GM21515 (cell line): ENCODE results near the gene SNRPD3.
"Not testable (repeated sequence)": the region's sequence is repeated elsewhere in the genome, so short reads cannot be mapped to it uniquely, and the experiment has no call there.

Experiments used
- ATAC-seq: cut with Tn5 transposase; IDR thresholded peaks from one replicate; pipeline ENCODE4 v1.9.1; 2021; ENCODE audit not compliant: unreplicated experiment

SNRPD3 gene

DNA sequence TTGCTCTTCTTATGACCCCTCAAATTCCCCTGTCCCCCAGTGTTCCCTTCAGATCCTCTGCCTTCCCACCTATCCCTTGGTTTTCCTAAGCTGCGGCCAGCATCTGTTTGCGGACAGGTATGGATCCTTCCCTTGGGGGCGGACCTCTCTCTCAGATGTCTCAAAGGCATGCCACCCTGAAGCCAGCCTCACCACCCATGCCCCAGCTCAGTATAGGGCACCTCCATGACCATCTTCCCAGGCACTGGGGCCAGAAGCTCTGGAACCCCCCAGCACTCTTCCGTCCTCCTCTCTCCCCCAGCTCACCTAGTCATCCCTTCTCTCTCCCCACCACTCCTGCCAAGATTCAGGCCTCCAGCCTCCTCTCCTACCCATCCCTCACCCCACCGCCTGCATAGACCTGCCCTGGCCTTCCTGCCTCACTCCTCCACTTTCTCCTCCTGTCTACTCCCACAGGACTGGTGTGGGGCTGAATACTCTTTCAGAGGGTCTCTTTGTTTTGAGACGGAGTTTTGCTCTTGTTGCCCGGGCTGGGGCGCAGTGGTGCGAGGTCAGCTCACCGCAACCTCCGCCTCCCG is 34.9 kb downstream of the SNRPD3 start:
- no peak for ATAC-seq

- no peak for ATAC-seq
Measured at GRCh38 chr22:24591286-24591830, 35.6 kb downstream of the SNRPD3 start.

DNA sequence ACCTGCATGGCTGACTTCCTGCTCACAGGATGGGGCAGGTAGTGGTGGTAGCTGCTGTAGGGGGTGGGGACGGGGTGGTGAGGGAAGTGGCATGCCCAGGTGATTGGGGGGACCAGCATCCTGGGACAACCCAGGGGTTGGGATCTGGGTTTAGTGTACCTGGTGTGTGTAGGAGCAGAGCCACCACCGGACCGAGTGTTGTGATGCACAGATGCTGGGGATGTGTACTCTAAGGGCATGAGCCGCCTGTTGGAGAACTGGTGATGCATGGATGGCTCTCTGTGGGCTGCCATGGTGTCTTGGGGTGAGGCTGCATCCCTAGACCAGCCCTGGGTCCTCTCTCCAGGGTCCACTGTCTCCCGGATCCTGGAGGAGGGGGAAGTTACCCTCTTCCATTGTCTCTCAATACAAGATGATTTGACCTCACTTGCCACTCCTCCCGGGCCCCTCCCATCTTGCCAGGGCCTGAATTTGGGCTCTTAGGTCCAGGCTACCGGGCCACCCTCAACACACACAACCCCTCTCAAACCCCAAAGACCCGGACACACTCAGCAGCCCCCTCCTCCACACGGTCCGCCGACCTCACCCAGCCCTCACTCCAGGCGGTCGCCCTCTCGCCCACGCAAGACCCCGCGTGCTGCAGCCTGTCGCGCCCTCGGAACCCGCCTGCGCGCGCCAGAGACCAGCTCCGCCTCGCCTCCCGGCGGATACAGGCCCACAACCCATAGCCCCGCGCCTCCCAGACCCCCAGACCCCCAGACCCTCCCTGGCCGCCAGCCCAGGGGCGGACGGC is 36.5 kb downstream of the SNRPD3 start:
- ATAC-seq = no peak

DNA sequence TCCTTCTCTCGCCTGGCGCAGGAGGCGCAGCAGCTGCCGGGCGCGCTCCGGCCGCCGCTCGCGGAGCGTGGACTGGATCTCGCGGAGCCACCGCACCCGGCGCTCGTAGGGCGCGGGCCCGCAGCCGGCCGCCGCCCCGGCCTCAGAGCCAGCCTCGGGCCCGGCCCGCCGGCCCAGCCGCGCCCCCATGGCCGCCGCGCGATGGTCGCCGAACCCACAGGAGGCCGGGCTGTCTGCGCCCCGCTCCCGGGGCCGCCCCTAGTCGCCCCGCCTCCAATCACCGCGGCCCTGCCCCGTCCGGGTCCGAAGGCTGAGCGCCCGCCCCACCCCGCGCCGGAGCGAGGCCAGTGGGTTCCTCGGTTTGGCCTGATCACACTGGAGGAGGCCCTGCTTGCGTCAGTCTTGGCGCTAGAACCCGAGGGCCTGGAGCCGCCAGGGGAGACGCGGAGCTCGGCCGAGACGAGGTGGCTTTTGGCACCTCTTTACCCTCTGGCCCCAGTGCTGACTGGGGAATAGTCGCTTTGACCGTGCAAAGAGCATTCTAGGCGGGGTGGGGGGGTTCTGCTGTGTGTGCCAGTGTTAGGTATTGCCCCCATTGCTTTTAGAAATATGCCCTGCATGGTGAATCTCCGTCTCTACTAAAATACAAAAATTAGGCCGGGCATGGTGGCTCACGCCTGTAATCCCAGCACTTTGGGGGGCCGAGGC is 37.2 kb downstream of the SNRPD3 start, which contains the start of gene LRRC75B:
LRRC75B (minus strand) TSS at position 223 of the 708 bp plus-strand sequence; CDS start at position 189, 34 bp downstream.
- ATAC-seq = peak; percentile 63

DNA sequence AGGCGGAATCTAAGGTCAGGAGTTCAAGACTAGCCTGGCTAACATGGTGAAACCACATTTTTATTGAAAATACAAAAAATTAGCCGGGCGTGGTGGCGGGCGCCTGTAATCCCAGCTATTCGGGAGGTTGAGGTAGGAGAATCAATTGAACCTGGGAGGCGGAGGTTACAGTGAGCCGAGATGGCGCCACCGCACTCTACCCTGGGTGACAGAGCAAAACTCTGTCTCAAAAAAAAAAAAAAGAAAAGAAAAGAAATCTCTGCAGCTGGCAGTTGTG is 37.7 kb downstream of the SNRPD3 start:
- not testable (repeated sequence) for ATAC-seq

- no peak for ATAC-seq
Measured at GRCh38 chr22:24593836-24594568, 38.2 kb downstream of the SNRPD3 start.

DNA sequence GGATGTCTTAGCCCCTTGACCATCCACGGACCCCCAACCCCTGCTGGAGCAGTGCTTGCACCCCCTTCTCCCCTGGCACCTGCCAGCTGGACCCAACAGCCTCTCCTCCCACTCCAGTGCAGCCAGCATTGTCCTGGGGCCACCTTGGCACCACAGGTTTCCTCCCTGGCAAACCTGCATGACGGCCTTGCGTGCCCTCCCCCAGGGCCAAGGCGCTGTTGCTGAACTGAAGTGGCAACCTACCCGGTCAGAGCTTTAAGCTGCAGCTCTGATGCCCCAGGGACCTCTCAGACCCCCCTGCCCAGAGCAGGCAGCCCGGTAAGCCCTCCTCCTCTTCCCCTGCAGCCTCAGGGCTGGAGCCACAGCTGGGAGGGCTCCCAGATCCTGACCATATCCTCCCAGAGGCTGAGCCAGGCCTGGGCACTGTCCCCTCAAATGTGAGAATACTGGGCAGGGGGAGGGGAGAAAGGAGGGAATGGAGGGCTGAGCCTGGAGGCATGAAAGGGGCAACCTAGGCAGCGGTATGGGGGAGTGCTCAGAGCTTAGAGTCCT is 38.8 kb downstream of the SNRPD3 start:
- ATAC-seq = no peak

DNA sequence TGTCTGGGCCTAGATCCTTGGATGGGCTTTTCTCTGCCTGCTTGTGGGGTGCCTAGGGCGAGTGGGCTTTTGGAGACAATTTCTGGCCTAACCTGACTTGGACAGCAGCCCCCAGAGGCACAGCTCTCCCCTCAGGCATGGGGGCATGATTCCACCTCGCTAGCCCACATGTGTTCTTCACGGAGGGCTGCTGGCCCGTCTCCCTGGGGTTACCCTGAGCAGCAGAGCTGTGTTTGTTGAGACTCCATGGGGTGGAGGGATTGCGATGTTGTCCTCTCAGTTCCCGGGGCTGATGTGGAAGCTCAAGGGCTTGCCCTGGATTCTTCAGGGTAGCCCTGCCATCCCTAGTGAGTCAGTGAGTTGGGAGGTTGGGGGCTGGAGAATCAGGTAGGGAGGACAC is 39.4 kb downstream of the SNRPD3 start:
- no peak for ATAC-seq

DNA sequence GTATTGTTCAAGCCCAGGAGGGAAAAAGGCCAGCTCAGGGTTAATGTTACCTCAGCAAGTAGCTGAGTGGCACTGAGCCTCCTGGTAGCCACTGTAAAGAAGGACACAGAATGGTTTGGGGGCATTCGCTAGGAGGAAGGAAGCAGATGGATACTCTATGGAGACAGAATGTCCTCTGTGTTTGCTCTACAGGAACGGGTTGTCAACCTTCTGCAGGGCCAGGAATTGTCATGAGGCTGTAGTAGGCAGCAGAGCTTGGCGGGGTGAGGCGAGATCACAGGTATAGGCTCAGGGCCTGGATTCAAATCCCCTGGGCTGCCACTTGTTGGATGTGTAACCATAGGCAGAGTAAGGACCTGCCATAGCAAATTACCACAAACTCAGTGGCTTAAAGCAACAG is 40.1 kb downstream of the SNRPD3 start:
- no peak for ATAC-seq

DNA sequence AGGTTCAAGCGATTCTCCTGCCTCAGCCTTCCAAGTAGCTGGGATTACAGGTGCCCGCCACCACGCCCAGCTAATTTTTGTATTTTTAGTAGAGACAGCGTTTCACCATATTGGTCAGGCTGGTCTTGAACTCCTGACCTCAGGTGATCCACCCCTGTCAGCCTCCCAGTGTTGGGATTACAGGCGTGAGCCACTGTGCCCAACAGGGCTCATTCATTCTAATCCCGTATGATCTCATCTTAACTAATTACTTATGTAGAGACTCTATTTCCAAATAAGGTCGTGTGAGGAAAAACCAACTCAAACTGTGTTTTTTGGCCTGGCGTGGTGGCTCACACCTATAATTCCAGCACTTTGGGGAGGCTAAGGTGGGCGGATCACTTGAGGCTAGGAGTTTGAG is 41.3 kb downstream of the SNRPD3 start:
- not testable (repeated sequence) for ATAC-seq

- ATAC-seq = no peak
Measured at GRCh38 chr22:24599514-24599913, 43.7 kb downstream of the SNRPD3 start.

DNA sequence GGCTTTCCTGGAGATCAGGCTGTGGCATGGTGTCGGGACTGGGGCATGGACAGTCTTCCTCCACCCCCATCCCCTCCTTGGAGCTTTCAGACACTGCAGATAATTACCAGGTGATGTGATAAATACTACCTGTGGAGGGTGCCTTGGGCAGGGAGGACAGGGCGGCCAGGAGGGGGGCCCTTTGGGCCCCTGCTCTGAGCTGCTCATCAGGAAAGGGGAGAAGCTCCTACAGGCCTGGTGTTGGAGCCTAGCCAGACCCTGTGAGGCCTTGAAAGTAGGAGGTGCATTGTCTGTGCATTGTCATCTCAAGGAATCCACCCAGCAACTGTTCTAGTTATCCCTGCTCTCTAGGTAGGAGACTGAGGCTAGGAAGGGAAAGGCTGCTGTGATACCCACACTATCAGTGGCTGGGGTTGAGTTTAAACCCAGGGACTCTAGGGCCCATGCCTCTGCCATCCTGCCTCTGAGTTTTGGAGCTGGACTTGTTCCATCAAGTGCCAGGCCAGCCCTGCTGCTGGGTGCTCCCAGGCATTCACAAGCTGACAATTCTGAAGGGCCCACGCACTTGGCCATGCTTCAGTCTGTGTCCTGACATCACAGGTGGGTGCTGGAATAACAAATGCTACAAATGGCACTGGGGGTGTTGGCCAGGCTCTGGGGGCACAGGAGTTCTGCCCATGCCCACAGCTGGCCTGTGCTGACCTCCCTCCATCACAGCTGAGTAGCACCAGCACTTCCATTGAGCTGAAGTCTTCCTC is 44.3 kb downstream of the SNRPD3 start:
- not testable (repeated sequence) for ATAC-seq

DNA sequence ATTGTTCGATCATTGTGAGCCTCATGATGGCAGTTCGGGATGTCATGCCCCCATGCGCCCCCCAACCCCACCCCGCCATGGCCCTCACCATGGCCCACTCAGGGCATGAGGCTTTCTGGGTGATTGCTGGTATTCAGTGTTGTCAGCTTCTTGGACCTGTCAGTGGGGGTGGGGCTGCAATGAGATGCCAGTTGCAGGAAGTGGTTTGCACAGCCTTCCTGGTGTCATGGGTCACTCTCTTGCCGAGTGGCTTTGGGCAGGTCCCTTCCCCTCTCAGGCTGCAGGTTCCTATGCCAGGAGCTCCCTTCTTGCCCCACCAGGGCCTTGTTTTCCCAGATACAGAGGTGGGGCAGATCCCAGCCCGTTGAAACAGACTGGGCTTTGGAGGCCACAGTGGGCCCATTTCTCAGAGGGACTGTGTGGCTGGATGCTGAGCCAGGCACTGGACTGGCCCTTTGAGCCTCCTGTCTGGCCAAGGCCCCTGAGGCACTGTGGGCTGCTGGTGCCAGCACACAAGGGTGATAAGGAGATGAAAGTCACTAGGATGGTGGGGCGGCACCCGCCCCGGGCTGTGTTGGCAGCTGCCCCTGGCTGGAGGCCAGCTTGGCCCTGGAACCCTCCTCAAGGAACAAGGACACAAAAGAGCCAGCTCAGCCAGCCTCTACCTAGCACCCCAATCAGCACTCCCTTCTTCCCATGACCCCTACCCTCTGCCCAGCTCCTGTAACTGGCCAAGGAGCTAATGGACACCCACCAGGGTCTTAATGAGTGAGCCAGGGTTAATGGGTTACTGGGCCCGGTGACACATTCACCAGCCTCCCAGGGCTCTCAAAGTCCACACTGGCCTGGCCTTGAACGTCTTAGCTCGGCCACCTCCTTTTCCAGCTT is 45.7 kb downstream of the SNRPD3 start:
- ATAC-seq = no peak

GRCh38 chr22:24602105-24602749 is 46.4 kb downstream of the SNRPD3 start:
- not testable (repeated sequence) for ATAC-seq

DNA sequence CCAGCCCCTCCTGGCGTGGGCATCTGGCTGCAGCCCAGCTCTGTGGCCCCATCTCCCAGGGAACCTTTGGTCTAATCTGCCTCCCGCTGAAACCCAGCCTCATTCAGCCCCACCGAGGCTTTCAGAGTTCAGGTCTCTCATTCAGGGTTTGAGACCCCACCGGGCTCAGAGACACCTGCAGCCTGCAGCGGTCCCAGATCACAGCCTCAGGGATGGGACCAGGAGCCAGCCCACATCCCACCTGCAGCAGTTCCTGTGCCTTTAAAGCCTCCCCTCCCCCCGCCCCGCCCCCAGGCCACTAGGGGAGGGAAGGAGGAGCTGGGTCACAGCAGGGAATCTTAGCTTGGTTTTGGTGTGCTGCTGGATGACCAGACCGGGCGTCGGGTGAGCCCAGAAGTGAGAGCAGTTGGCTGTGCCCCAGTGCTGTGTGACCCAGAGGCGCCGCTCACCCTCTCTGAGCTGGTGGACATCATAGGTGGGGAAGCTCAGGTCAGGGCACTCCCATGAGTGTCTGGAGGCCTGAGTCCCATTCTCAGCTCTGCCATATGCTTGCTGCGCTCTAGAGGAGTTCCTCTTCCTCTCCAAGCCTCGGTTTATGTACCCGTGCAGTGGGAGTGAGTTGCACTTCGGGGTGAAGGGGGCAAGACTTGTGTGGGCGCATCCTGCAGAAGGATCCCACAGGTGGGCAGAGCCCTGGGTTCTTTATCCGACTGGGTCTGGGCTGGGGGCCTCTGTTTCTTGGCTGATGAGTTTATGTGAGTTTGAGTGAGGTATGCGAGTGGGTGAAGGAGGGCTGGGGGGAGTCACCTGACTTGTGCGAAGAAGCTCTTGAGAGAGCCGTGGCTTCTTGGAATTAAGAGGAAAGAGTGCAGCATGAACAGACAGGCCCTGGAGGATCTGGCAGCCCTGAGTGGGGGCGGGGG is 47.3 kb downstream of the SNRPD3 start, which contains the start of gene GGT1:
GGT1 (plus strand) TSS at position 347 of the 923 bp plus-strand sequence. CDS start 7,889 bp downstream, outside the sequence.
- not testable (repeated sequence) for ATAC-seq

DNA sequence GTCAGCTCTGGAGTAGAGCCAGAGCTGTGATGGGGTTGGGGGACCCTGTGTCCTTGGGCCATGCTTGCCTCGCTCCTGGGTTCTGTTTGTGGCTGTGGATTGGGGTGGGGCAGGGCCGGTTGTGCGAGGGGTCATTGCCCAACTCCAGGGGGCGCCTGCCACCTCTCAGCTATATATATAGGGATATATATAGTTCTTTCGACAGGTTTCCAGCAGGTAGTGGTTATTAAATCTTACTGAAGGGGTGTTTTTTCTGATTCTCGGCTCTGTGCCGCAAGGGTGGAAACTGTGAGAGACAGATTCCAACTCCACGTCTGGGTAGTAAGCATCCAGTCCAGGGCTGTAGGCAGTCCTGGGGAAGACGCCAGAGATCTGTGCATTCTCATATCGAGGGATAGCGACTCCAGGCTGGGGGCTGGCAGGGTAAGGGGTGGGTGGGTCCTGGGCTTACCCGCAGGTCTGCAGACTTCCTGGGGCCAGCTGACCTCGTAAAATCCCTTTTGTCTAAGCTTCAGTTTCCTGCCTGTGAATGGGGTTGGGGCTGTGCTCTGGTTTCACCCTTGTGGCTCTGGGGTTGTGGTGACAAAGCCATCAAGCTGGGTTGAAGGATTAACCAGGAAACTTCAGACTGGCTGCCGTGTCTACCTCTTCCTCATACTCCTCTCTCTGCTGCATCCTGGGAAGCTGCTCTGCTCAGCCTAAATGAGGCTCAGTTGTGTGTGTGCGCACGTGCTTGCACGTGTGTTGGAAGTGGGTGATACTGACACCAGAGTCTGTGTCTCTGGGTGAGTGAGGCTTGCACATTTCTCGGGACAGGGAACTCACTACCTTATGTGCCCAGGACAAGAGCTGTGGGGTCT is 48.2 kb downstream of the SNRPD3 start:
- ATAC-seq = not testable (repeated sequence)
